CD14-positive monocyte (primary cell): ENCODE measurements around the gene DEGS2. TPM values are rescaled to one million over a fixed set of nuclear protein-coding genes. Genes with fewer than 3 reads are reported as not detected.

Source experiments
- DNase-seq, 3 donors: peaks; one replicate each; pipeline ENCODE4 v3.0.0-alpha.2; 2011 to 2022
- H2AFZ ChIP-seq: 2 replicates; pipeline ENCODE4 v1.6.0; 2012; ENCODE audit warnings: mild to moderate bottlenecking, low read depth, low read length, inconsistent platforms; ENCODE audit not compliant: insufficient read depth, poor library complexity, severe bottlenecking
- H3K27ac ChIP-seq, 2 donors: 1 replicate in 1 of 2; 2 replicates in 1 of 2; pipeline ENCODE4 v1.5.1; 2012 to 2013; ENCODE audit warnings: low read length in 2 of 2, control low read depth in 1 of 2, inconsistent platforms in 1 of 2, low read depth in 1 of 2, mild to moderate bottlenecking in 1 of 2
- H3K27me3 ChIP-seq, 2 donors: one replicate each; pipeline versions ENCODE4 v1.6.0 to v1.6.1; 2011 to 2013; ENCODE audit warnings: low read length in 2 of 2; ENCODE audit not compliant: control insufficient read depth in 2 of 2, insufficient read depth in 2 of 2
- H3K36me3 ChIP-seq, 2 donors: replicated peaks in 1 of 2; 1 replicate in 1 of 2; 2 replicates in 1 of 2; pipeline versions ENCODE4 v1.5.1 to v1.6.1; 2012 to 2013; ENCODE audit warnings: low read length in 2 of 2, control low read depth in 1 of 2, inconsistent platforms in 1 of 2, mild to moderate bottlenecking in 1 of 2; ENCODE audit not compliant: insufficient read depth in 2 of 2, control insufficient read depth in 1 of 2
- H3K4me1 ChIP-seq, 2 donors: 1 replicate in 1 of 2; 2 replicates in 1 of 2; pipeline versions ENCODE4 v1.5.1 to v1.6.1; 2012 to 2013; ENCODE audit warnings: low read length in 2 of 2, control low read depth in 1 of 2, inconsistent platforms in 1 of 2, mild to moderate bottlenecking in 1 of 2, moderate library complexity in 1 of 2; ENCODE audit not compliant: insufficient read depth in 2 of 2, control insufficient read depth in 1 of 2
- H3K4me2 ChIP-seq: replicated peaks from 2 replicates; pipeline ENCODE3; 2012; ENCODE audit warnings: low read length, moderate library complexity, mild to moderate bottlenecking; ENCODE audit not compliant: poor library complexity, severe bottlenecking; ENCODE audit errors: extremely low read depth
- H3K4me3 ChIP-seq, 3 experiments: fragments of 200-600 bp in 1 of 3; sonication (generic) in 1 of 3; replicated peaks in 1 of 3; 1 replicate in 2 of 3; 2 replicates in 1 of 3; pipeline ENCODE4 v1.5.1; 2011 to 2013; ENCODE audit warnings: low read length in 3 of 3, mild to moderate bottlenecking in 3 of 3, control low read depth in 2 of 3, low read depth in 2 of 3, inconsistent platforms in 1 of 3, moderate library complexity in 1 of 3
- H3K79me2 ChIP-seq: 2 replicates; pipeline ENCODE4 v1.6.0; 2012; ENCODE audit warnings: mild to moderate bottlenecking, control low read depth, inconsistent platforms, low read length, moderate library complexity; ENCODE audit not compliant: insufficient read depth
- H3K9ac ChIP-seq: 2 replicates; pipeline ENCODE4 v1.6.0; 2017; ENCODE audit warnings: low read length, mild to moderate bottlenecking; ENCODE audit not compliant: insufficient read depth, poor library complexity, severe bottlenecking
- H3K9me3 ChIP-seq, 2 donors: replicated peaks in 1 of 2; 1 replicate in 1 of 2; 2 replicates in 1 of 2; pipeline versions ENCODE4 v1.5.1 to v1.6.1; 2012 to 2013; ENCODE audit warnings: low read length in 2 of 2, control low read depth in 1 of 2; ENCODE audit not compliant: control insufficient read depth in 1 of 2, insufficient read depth in 1 of 2
- H4K20me1 ChIP-seq: 2 replicates; pipeline ENCODE4 v1.6.0; 2012; ENCODE audit warnings: mild to moderate bottlenecking, low read length, control low read depth, moderate library complexity; ENCODE audit not compliant: insufficient read depth
- H3K27ac Mint-ChIP-seq, 7 donors: one replicate each; pipeline ENCODE4 v1.8.0; 2020; ENCODE audit warnings: mild to moderate bottlenecking in 7 of 7, mixed read lengths in 7 of 7, moderate library complexity in 6 of 7, inconsistent platforms in 2 of 7
- H3K27me3 Mint-ChIP-seq, 3 donors: one replicate each; pipeline ENCODE4 v1.8.0; 2021 to 2022; ENCODE audit warnings: low read depth in 3 of 3, mild to moderate bottlenecking in 3 of 3, mixed read lengths in 3 of 3, moderate library complexity in 3 of 3, inconsistent platforms in 1 of 3
- H3K36me3 Mint-ChIP-seq, 2 donors: one replicate each; pipeline ENCODE4 v1.8.0; 2020; ENCODE audit warnings: mixed read lengths in 2 of 2, inconsistent platforms in 1 of 2, mild to moderate bottlenecking in 1 of 2
- H3K4me1 Mint-ChIP-seq: one replicate; pipeline ENCODE4 v1.8.0; 2020; ENCODE audit warnings: mild to moderate bottlenecking, mixed read lengths
- H3K4me3 Mint-ChIP-seq, 2 donors: one replicate each; pipeline ENCODE4 v1.8.0; 2020; ENCODE audit warnings: mild to moderate bottlenecking in 2 of 2, mixed read lengths in 2 of 2, moderate library complexity in 1 of 2
- H3K9me3 Mint-ChIP-seq, 7 donors: one replicate each; pipeline ENCODE4 v1.8.0; 2020 to 2022; ENCODE audit warnings: mixed read lengths in 7 of 7, mild to moderate bottlenecking in 6 of 7, moderate library complexity in 6 of 7, inconsistent platforms in 2 of 7
- WGBS: methylation state at CpG from one replicate; pipeline ENCODE4 v1.1.5; 2013; ENCODE audit warnings: missing lambda C conversion rate; ENCODE audit not compliant: insufficient coverage; 5-methylcytosine and 5-hydroxymethylcytosine counted together
- intact Hi-C, 2 donors: fragments of 100-400 bp; cut with micrococcal nuclease; formaldehyde crosslinking; loops; one replicate each; pipeline versions ENCODE4 v1.15.0 to v1.15.1; 2023
- polyA plus RNA-seq, 3 donors: library from polyadenylated mRNA; depleted of rRNA in 1 of 3; unstranded in 2 of 3; stranded (reverse) in 1 of 3; fragments of 300-500 nt in 2 of 3; fragments of >200 nt in 1 of 3; fragmentation: Illumina TruSeq in 2 of 3; gene quantifications; 1 replicate in 2 of 3; 2 replicates in 1 of 3; pipeline ENCODE4 v1.2.3, GENCODE V29; 2012 to 2021
- TF ChIP-seq, protein P1 (sequence below): fragments of 200-600 bp; IDR thresholded peaks from one replicate; pipeline ENCODE4 v1.8.0; 2022; ENCODE audit warnings: antibody characterized with exemption, mild to moderate bottlenecking

Gene DEGS2
- polyA plus RNA-seq, 3 donors, result 0.07 to 0.36 TPM; not detected in 1

DNA sequence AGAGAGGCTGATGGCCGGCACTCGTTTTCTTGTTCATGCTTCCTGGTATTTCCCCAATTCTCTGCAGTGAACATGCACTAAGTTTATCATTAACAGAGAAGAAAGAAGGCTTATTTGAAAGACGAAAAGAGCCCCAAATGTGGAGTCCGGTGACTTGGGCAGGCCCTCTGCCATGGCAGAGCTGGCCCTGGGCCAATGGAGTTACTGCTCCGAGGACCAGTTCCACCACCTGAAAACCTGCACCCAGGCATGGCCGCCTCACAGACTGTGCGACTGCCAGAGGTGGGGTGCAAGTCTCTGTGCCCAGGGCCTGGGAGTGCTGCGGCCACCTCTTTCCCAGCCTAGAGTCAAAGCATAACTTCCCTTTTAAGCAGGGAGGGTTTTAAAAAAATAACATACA, 24.9 kb downstream of the DEGS2 start:
- H3K9me3 ChIP-seq, result no peaks in the 10 kb centered on the region
- Mint-ChIP-seq H3K36me3 (peaks cover 86 to 88% of the 10 kb centered on the region in 2 donors), H3K27me3 (peaks cover 0 to 3% (median 0%) of the 10 kb centered on the region in 3 donors), H3K4me1 (no peaks in the 10 kb centered on the region), H3K4me3 (no peak overlapping the region), H3K9me3 (no peaks in the 10 kb centered on the region), H3K27ac (peak overlapping the region in 1 of 7 donors; percentile 20)
- H2AFZ ChIP-seq, result no peak overlapping the region
- no peak overlapping the region for H3K4me2 ChIP-seq
- H3K27me3 ChIP-seq, result no peaks in the 10 kb centered on the region
- no peaks in the 10 kb centered on the region for H4K20me1 ChIP-seq
- H3K4me1 ChIP-seq, result no peaks in the 10 kb centered on the region
- H3K9ac ChIP-seq, result no peak overlapping the region
- no peak overlapping the region for H3K27ac ChIP-seq
- no peaks in the 10 kb centered on the region for H3K79me2 ChIP-seq
- intact Hi-C loops, result no loop called here
- H3K4me3 ChIP-seq, result no peak overlapping the region
- TF ChIP-seq, protein P1, sequence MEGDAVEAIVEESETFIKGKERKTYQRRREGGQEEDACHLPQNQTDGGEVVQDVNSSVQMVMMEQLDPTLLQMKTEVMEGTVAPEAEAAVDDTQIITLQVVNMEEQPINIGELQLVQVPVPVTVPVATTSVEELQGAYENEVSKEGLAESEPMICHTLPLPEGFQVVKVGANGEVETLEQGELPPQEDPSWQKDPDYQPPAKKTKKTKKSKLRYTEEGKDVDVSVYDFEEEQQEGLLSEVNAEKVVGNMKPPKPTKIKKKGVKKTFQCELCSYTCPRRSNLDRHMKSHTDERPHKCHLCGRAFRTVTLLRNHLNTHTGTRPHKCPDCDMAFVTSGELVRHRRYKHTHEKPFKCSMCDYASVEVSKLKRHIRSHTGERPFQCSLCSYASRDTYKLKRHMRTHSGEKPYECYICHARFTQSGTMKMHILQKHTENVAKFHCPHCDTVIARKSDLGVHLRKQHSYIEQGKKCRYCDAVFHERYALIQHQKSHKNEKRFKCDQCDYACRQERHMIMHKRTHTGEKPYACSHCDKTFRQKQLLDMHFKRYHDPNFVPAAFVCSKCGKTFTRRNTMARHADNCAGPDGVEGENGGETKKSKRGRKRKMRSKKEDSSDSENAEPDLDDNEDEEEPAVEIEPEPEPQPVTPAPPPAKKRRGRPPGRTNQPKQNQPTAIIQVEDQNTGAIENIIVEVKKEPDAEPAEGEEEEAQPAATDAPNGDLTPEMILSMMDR, result no peak
- H3K36me3 ChIP-seq, result peaks cover 84 to 89% of the 10 kb centered on the region in 2 donors
- DNase-seq, result no peak
- 100% methylated on average over 3 of the region's 8 CpGs for WGBS

DNA sequence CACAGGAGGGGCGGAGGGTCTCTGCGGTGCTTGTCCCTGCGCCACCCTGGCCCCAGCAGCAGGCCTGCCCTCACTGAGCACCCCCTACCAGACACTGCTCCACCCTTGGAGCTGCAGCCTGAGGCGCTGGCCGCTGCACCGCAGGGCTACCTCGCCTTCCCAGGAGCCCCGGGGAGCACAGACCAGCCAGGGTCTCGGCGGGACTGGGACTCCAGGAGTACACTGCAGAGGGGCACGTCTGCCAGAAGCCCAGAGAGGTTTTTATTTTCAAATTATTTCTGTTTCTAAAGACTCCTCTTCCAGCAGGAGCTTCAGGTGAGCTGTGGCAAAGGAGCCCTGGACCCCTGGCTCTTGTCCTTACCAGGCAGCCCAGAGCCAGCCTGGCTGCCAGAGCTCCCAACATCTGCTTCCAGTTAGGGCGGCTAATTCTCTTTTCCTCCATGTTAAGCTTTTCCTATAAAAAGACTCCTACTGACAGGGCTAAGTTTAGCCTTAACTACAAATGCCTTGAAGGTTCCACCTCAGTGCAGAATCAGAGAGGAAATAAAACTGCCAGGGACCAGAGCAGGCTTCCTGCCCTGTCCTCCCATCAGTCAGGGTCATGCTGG, 26.4 kb downstream of the DEGS2 start:
- WGBS, result 97% methylated on average over 12 of the region's 12 CpGs
- H3K9me3 Mint-ChIP-seq, result no peaks in the 10 kb centered on the region
- no peak overlapping the region for H3K9ac ChIP-seq
- H3K36me3 Mint-ChIP-seq, result peaks cover 83% of the 10 kb centered on the region in 2 donors
- H2AFZ ChIP-seq, result no peak overlapping the region
- intact Hi-C loops, result no loop called here
- H3K27ac Mint-ChIP-seq, result peak overlapping the region in 1 of 7 donors; percentile 8
- H3K36me3 ChIP-seq, result peaks cover 88 to 96% of the 10 kb centered on the region in 2 donors
- H3K4me2 ChIP-seq, result no peak overlapping the region
- H3K27me3 ChIP-seq, result no peaks in the 10 kb centered on the region
- H3K9me3 ChIP-seq, result no peaks in the 10 kb centered on the region
- H3K4me3 ChIP-seq, result no peak overlapping the region
- TF ChIP-seq, protein P1, result no peak
- H4K20me1 ChIP-seq, result no peaks in the 10 kb centered on the region
- no peaks in the 10 kb centered on the region for H3K79me2 ChIP-seq
- no peak overlapping the region for H3K4me3 Mint-ChIP-seq
- H3K4me1 Mint-ChIP-seq, result no peaks in the 10 kb centered on the region
- H3K27me3 Mint-ChIP-seq, result peaks cover 0 to 1% (median 0%) of the 10 kb centered on the region in 3 donors
- no peak overlapping the region for H3K27ac ChIP-seq
- no peak for DNase-seq
- no peaks in the 10 kb centered on the region for H3K4me1 ChIP-seq
